Measurements from ENCODE around the gene TIAL1.
A peak's percentile ranks its signal among the peaks of the same experiment; 100 is the strongest.

Gene TIAL1

GRCh38 chr10:119526621-119527592 lies 69.9 kb downstream of the TIAL1 start:
- DNase-seq: peak; percentile 73 to 85

- DNase-seq: no peak
These were observed 70.6 kb downstream of the TIAL1 start for GRCh38 chr10:119526149-119526548.

- DNase-seq: no peak
These were observed 71.6 kb downstream of the TIAL1 start for GRCh38 chr10:119525116-119525515.

DNA sequence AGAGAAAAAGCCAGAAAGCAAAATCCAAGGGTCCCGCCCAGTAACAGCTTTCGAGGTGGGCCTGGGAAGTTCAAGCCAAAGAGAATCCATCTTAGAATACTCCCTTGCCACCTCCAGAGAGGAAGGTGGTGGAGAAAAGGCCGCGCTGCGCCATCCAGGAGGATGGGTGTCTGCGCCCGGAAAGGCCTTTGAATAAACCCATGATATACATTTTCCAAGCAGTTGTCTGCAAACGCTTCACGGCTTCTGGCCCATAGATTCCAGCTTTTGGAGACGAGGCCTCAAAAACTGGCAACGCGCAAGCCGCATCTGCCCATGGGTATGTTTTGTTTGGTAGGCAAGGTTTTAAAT lies 72.1 kb downstream of the TIAL1 start:
- DNase-seq: no peak

GRCh38 chr10:119523895-119524719 lies 72.7 kb downstream of the TIAL1 start:
- DNase-seq: no peak
